NCI-H460 (cell line): ENCODE data around the gene RUVBL1. TPM values are rescaled to one million over a fixed set of nuclear protein-coding genes. Genes with fewer than 3 reads are reported as not detected.

Source experiments
- DNase-seq: peaks from one replicate; pipeline ENCODE4 v3.0.0-alpha.2; 2016; ENCODE audit warnings: low read depth; ENCODE audit errors: extremely low read depth
- small RNA-seq, 2 experiments: library from RNA; depleted of rRNA; stranded (forward); fragments of <200 nt; gene quantifications; one replicate each; pipeline ENCODE3, GENCODE V24; 2014
- total RNA-seq: library from RNA; depleted of rRNA; stranded (reverse); fragments of >200 nt; shearing (Covaris generic); gene quantifications from 2 replicates; pipeline ENCODE4 v1.2.3, GENCODE V29; 2014; rRNA removed

RUVBL1 gene
- total RNA-seq, 1 experiment from 2014 or later, result 238 TPM

DNA sequence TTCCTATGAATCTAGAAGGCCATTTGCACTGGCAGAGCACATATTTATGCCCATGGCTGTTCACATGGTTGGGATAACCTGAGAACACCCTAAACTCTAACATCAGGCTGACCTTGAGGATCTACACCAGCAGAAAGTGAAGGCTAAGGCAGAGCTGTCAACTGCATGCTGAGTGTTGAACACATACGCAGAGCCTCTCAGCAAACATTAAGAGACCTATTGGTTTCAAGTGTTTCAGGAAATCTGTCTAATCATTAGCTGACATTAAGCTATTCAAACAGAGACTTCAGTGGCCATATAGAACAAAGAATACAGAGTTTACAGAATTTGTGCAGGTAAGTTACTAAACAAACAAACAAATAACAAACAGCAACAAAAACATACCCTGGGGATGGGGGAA is 87.5 kb downstream of the RUVBL1 start:
- no peak for DNase-seq

DNA sequence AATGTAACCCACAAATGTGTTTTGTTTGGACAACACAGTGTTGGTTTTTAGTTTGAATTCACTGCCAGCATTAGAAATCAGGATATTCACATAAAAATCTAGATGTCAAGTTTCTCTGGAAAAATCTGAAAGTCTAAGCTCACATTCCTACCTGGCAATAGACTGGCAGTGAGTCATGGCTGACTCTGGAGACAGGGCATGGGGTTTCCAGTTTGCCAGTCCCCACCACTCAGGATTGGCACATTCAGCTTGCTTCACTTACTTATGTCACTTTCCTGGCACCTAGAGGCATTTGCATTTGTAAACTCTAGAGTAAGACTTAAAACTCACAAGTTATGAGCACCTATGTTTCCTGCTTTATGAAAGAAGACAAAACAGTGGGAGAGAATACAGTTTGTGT is 90.5 kb downstream of the RUVBL1 start:
- DNase-seq, result no peak

Small RNA genes lying within 50 kb of the gene (small RNA-seq; reads per million reads assigned to genes)
- gene RNU2-37P (0.79 to 4.2 reads per million in 2 experiments), gene RNU6-823P (0 reads per million in 2 experiments)

Other genes starting within 250 kb of the RUVBL1 start
- not detected in 2 replicates for gene KBTBD12, start 208.6 kb downstream of the RUVBL1 start, total RNA-seq
- gene SEC61A1, start 71.4 kb downstream of the RUVBL1 start, total RNA-seq, result 133 and 136 TPM in 2 replicates
- 5.2 and 6.2 TPM in 2 replicates for gene EEFSEC, start 29.7 kb upstream of the RUVBL1 start, total RNA-seq